ENCODE measurements around the gene DNHD1. TPM values are rescaled to one million over a fixed set of nuclear protein-coding genes. Genes with fewer than 3 reads are reported as not detected.

The DNHD1 gene
- total RNA-seq, 1 donor from 2014 or later: 9.3 TPM

DNA sequence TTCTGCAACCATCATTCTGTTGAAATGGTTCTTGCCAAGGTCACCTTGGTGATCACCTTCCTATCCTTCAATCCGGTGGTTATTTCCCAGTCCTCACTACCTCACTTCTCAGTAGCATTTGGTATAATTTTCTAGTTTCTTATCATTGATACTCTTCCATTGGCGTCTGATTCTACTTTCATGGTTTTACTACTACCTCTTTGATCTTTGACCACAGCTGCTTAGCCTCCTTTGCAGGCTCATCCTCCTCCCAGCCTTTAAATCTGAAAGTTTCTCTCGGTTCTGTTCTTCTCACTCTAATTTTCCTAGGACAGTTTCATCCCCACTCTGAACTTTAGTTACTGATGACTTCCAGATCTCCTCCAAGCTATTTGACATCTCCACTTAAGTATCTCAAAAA, 10.8 kb upstream of the DNHD1 start:
- no peak overlapping the region for H3K27ac Mint-ChIP-seq (ENCODE audit: unreplicated experiment)
- no peaks in the 10 kb centered on the region for H3K4me1 Mint-ChIP-seq (ENCODE audit: low read depth, unreplicated experiment)
- H3K27me3 Mint-ChIP-seq (ENCODE audit: unreplicated experiment): peaks cover 5% of the 10 kb centered on the region
- no peak for DNase-seq
- H3K9me3 Mint-ChIP-seq (ENCODE audit: unreplicated experiment): peaks cover 4% of the 10 kb centered on the region
- no peak overlapping the region for H3K4me3 Mint-ChIP-seq (ENCODE audit: unreplicated experiment)
- TF ChIP-seq, protein P1, sequence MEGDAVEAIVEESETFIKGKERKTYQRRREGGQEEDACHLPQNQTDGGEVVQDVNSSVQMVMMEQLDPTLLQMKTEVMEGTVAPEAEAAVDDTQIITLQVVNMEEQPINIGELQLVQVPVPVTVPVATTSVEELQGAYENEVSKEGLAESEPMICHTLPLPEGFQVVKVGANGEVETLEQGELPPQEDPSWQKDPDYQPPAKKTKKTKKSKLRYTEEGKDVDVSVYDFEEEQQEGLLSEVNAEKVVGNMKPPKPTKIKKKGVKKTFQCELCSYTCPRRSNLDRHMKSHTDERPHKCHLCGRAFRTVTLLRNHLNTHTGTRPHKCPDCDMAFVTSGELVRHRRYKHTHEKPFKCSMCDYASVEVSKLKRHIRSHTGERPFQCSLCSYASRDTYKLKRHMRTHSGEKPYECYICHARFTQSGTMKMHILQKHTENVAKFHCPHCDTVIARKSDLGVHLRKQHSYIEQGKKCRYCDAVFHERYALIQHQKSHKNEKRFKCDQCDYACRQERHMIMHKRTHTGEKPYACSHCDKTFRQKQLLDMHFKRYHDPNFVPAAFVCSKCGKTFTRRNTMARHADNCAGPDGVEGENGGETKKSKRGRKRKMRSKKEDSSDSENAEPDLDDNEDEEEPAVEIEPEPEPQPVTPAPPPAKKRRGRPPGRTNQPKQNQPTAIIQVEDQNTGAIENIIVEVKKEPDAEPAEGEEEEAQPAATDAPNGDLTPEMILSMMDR (IDR thresholded peaks at IDR 0.05; ENCODE audit: partially characterized antibody, unreplicated experiment): no peak
- no peaks in the 10 kb centered on the region for H3K36me3 Mint-ChIP-seq (ENCODE audit: unreplicated experiment)

DNA sequence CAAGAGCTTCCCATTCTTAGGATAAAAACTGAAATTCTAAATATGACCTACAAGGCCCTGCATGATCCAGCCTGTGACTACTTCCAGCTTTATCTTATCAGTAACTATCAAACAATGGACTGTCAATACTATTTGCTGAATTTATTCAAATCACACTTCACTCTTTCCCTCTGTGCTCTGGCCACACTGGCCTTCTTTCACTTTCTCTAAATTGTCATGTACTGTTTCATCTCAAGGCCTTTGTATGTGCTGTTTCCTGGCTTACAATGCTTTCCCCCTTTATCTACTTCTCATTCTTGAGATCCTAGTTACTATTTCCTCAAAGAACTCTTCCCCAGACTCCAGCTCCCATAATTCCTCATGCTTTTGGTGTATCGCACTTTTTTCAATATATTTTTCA, 10.1 kb upstream of the DNHD1 start:
- H3K27ac Mint-ChIP-seq (ENCODE audit: unreplicated experiment): no peak overlapping the region
- TF ChIP-seq, protein P1 (IDR thresholded peaks at IDR 0.05; ENCODE audit: partially characterized antibody, unreplicated experiment): no peak

DNA sequence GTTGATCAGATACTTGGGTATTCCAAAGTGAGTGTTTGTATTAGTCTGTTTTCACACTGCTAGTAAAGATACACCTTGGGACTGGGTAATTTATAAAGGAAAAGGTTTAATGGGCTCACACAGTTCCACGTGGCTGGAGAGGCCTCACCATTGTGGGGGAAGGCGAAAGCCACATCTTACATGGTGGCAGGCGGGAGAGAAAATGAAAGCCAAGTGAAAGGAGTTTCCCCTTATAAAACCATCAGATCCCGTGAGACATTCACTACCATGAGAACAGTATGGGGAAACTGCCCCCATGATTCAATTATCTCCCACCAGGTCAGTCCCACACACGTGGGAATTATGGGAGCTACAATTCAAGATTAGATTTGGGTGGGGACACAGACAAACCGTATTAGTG, 8.7 kb upstream of the DNHD1 start:
- H3K9me3 Mint-ChIP-seq (ENCODE audit: unreplicated experiment): peaks cover 2% of the 10 kb centered on the region
- H3K4me3 Mint-ChIP-seq (ENCODE audit: unreplicated experiment): no peak overlapping the region
- no peak for DNase-seq
- no peaks in the 10 kb centered on the region for H3K4me1 Mint-ChIP-seq (ENCODE audit: low read depth, unreplicated experiment)
- H3K27ac Mint-ChIP-seq (ENCODE audit: unreplicated experiment): no peak overlapping the region
- TF ChIP-seq, protein P1 (IDR thresholded peaks at IDR 0.05; ENCODE audit: partially characterized antibody, unreplicated experiment): no peak
- H3K36me3 Mint-ChIP-seq (ENCODE audit: unreplicated experiment): no peaks in the 10 kb centered on the region
- peaks cover 2% of the 10 kb centered on the region for H3K27me3 Mint-ChIP-seq (ENCODE audit: unreplicated experiment)

More for the DNA sequence above, 10.1 kb upstream of the DNHD1 start:
- Mint-ChIP-seq H3K9me3 (ENCODE audit: unreplicated experiment) (peaks cover 3% of the 10 kb centered on the region), H3K4me3 (ENCODE audit: unreplicated experiment) (no peak overlapping the region), H3K36me3 (ENCODE audit: unreplicated experiment) (no peaks in the 10 kb centered on the region), H3K27me3 (ENCODE audit: unreplicated experiment) (peaks cover 5% of the 10 kb centered on the region), H3K4me1 (ENCODE audit: low read depth, unreplicated experiment) (no peaks in the 10 kb centered on the region)
- no peak for DNase-seq

DNA sequence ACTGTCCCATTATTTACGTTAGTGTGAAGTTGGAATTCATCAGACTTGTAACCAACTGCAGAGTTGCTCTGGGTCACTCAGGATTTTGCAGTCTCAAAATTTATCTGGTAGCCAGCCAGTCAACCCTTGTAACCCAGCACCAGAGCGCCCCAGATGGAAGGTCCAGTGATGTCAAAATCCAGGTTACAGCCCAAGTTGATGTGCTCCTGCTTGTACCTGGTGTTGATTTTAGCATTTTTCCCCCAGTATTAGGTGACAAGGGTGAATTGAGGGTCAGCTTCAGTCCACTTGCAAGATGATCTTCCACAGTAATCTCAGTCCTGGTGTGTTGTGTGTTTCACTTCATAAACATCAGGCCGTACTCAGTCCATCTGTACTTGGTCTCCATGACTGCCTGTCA, 8.3 kb upstream of the DNHD1 start:
- Mint-ChIP-seq H3K27ac (ENCODE audit: unreplicated experiment) (no peak overlapping the region), H3K4me1 (ENCODE audit: low read depth, unreplicated experiment) (no peaks in the 10 kb centered on the region), H3K4me3 (ENCODE audit: unreplicated experiment) (no peak overlapping the region), H3K27me3 (ENCODE audit: unreplicated experiment) (no peaks in the 10 kb centered on the region), H3K36me3 (ENCODE audit: unreplicated experiment) (no peaks in the 10 kb centered on the region), H3K9me3 (ENCODE audit: unreplicated experiment) (peaks cover 2% of the 10 kb centered on the region)
- TF ChIP-seq, protein P1 (IDR thresholded peaks at IDR 0.05; ENCODE audit: partially characterized antibody, unreplicated experiment): no peak
- DNase-seq: no peak

DNA sequence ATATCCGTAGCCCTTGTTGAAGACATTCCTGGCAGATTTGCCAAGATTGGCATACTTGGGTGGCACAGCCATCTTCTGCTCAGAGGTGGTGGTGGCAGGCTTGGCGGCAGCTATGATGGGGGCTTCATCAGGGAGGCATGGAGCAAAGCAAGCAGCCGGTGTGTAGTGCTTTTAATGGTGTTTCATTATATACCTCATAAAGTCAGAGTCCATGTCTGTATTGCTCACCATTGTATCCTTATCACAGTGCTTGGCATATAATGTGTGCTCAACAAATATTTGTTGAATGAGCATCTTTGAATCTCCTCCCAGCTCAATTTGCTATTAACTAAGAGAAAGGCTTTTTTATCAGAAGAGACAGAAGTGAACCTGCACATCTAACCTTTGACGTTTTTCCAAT, 7.8 kb upstream of the DNHD1 start:
- no peak for DNase-seq
- H3K36me3 Mint-ChIP-seq (ENCODE audit: unreplicated experiment): no peaks in the 10 kb centered on the region
- no peak overlapping the region for H3K4me3 Mint-ChIP-seq (ENCODE audit: unreplicated experiment)
- no peaks in the 10 kb centered on the region for H3K27me3 Mint-ChIP-seq (ENCODE audit: unreplicated experiment)
- no peaks in the 10 kb centered on the region for H3K4me1 Mint-ChIP-seq (ENCODE audit: low read depth, unreplicated experiment)
- H3K9me3 Mint-ChIP-seq (ENCODE audit: unreplicated experiment): peaks cover 2% of the 10 kb centered on the region
- TF ChIP-seq, protein P1 (IDR thresholded peaks at IDR 0.05; ENCODE audit: partially characterized antibody, unreplicated experiment): no peak
- H3K27ac Mint-ChIP-seq (ENCODE audit: unreplicated experiment): no peak overlapping the region
